ENCODE measurements around the gene ALG8. TPM values are rescaled to one million over a fixed set of nuclear protein-coding genes. Genes with fewer than 3 reads are reported as not detected.

Gene ALG8
- polyA plus RNA-seq, 1 donor from 2014 or later = 42.1 TPM

GRCh38 chr11:78161346-78161745, 21.9 kb upstream of the ALG8 start:
- Histone ChIP-seq H3K27ac (ENCODE audit: low read length) (no peak overlapping the region), H3K36me3 (ENCODE audit: insufficient read depth, low read length) (no peaks in the 10 kb centered on the region), H4K20me1 (ENCODE audit: insufficient read depth) (no peaks in the 10 kb centered on the region), H3K9me3 (ENCODE audit: low read length) (no peaks in the 10 kb centered on the region), H3K4me2 (ENCODE audit: low read length) (no peak overlapping the region), H2AFZ (ENCODE audit: low read depth, low read length) (no peak overlapping the region), H3K27me3 (ENCODE audit: insufficient read depth, low read depth, low read length) (no peaks in the 10 kb centered on the region), H3K79me2 (replicated peaks; ENCODE audit: insufficient read depth, low read length) (no peaks in the 10 kb centered on the region), H3K9me2 (ENCODE audit: insufficient read depth, low read length) (no peaks in the 10 kb centered on the region), H3K9ac (ENCODE audit: low read length) (no peak overlapping the region), H3K4me3 (ENCODE audit: low read length) (no peak overlapping the region), H3F3A (ENCODE audit: insufficient read depth, low read length, poor library complexity, severe bottlenecking) (no peaks in the 10 kb centered on the region)
- no peak for TF ChIP-seq TAF1 (IDR thresholded peaks at IDR 0.05; ENCODE audit: low read depth)
- no peak for TF ChIP-seq POLR2AphosphoS5 (IDR thresholded peaks at IDR 0.05)
- TF ChIP-seq MXI1 (conservative IDR thresholded peaks at IDR 0.05; ENCODE audit: poor library complexity, severe bottlenecking) = no peak
- TF ChIP-seq EZH2 (IDR thresholded peaks at IDR 0.05; ENCODE audit: borderline replicate concordance, insufficient read depth, low read length, poor library complexity, severe bottlenecking) = no peak
- no peak for TF ChIP-seq EP300 (conservative IDR thresholded peaks at IDR 0.05; ENCODE audit: poor library complexity, severe bottlenecking)
- no peak for TF ChIP-seq SMC3 (conservative IDR thresholded peaks at IDR 0.05; ENCODE audit: poor library complexity)
- TF ChIP-seq REST (IDR thresholded peaks at IDR 0.05; ENCODE audit: borderline replicate concordance) = no peak
- TF ChIP-seq CTCF (IDR thresholded peaks at IDR 0.05; ENCODE audit: poor library complexity, severe bottlenecking) = no peak
- TF ChIP-seq RAD21 (conservative IDR thresholded peaks at IDR 0.05) = no peak

GRCh38 chr11:78160557-78160956, 21.1 kb upstream of the ALG8 start:
- TF ChIP-seq CTCF (IDR thresholded peaks at IDR 0.05; ENCODE audit: poor library complexity, severe bottlenecking) (no peak), RAD21 (conservative IDR thresholded peaks at IDR 0.05) (no peak), REST (IDR thresholded peaks at IDR 0.05; ENCODE audit: borderline replicate concordance) (no peak), POLR2AphosphoS5 (IDR thresholded peaks at IDR 0.05) (no peak), EP300 (conservative IDR thresholded peaks at IDR 0.05; ENCODE audit: poor library complexity, severe bottlenecking) (no peak), MXI1 (conservative IDR thresholded peaks at IDR 0.05; ENCODE audit: poor library complexity, severe bottlenecking) (no peak), TAF1 (IDR thresholded peaks at IDR 0.05; ENCODE audit: low read depth) (no peak), SMC3 (conservative IDR thresholded peaks at IDR 0.05; ENCODE audit: poor library complexity) (no peak), EZH2 (IDR thresholded peaks at IDR 0.05; ENCODE audit: borderline replicate concordance, insufficient read depth, low read length, poor library complexity, severe bottlenecking) (no peak)
- H3K9ac ChIP-seq (ENCODE audit: low read length) = no peak overlapping the region
- no peak overlapping the region for H3K27ac ChIP-seq (ENCODE audit: low read length)
- no peaks in the 10 kb centered on the region for H3F3A ChIP-seq (ENCODE audit: insufficient read depth, low read length, poor library complexity, severe bottlenecking)
- no peaks in the 10 kb centered on the region for H3K9me2 ChIP-seq (ENCODE audit: insufficient read depth, low read length)
- H3K9me3 ChIP-seq (ENCODE audit: low read length) = no peaks in the 10 kb centered on the region
- H3K36me3 ChIP-seq (ENCODE audit: insufficient read depth, low read length) = no peaks in the 10 kb centered on the region
- H2AFZ ChIP-seq (ENCODE audit: low read depth, low read length) = no peak overlapping the region
- no peaks in the 10 kb centered on the region for H3K27me3 ChIP-seq (ENCODE audit: insufficient read depth, low read depth, low read length)
- H4K20me1 ChIP-seq (ENCODE audit: insufficient read depth) = no peaks in the 10 kb centered on the region
- no peak overlapping the region for H3K4me3 ChIP-seq (ENCODE audit: low read length)
- H3K4me2 ChIP-seq (ENCODE audit: low read length) = no peak overlapping the region
- H3K79me2 ChIP-seq (replicated peaks; ENCODE audit: insufficient read depth, low read length) = no peaks in the 10 kb centered on the region
